ENCODE results near the gene AMN1. TPM values are rescaled to one million over a fixed set of nuclear protein-coding genes. Genes with fewer than 3 reads are reported as not detected.

Gene AMN1
- polyA plus RNA-seq, 1 donor (not counting 4 experiments of a cell fraction or from before 2014, with no cell fraction given) = 11.3 TPM

DNA sequence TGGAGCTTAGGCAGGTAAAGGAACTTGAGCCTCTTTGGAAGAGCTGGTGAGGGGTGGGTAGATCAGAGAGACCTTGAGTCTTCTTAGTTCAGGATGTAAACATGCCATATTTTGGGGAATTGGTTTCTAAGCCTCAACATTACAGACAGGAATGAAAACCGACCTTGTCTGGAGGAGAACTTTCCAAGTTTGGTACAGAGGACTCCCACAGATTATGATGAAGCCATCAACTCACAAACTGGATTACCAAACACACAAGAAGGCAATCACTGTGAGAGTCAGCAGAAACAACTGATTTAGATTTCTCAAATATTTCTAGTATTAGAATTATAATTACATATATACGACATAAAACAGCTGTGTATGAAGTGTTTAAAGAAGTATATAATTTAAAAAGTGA is 22.3 kb upstream of the AMN1 start:
- TF ChIP-seq, protein P1, sequence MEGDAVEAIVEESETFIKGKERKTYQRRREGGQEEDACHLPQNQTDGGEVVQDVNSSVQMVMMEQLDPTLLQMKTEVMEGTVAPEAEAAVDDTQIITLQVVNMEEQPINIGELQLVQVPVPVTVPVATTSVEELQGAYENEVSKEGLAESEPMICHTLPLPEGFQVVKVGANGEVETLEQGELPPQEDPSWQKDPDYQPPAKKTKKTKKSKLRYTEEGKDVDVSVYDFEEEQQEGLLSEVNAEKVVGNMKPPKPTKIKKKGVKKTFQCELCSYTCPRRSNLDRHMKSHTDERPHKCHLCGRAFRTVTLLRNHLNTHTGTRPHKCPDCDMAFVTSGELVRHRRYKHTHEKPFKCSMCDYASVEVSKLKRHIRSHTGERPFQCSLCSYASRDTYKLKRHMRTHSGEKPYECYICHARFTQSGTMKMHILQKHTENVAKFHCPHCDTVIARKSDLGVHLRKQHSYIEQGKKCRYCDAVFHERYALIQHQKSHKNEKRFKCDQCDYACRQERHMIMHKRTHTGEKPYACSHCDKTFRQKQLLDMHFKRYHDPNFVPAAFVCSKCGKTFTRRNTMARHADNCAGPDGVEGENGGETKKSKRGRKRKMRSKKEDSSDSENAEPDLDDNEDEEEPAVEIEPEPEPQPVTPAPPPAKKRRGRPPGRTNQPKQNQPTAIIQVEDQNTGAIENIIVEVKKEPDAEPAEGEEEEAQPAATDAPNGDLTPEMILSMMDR (optimal IDR thresholded peaks at IDR 0.05 in 1 of 3, IDR thresholded peaks at IDR 0.05 in 1 of 3, conservative IDR thresholded peaks at IDR 0.05 in 1 of 3; ENCODE audit: extremely low read depth in 1 of 3, insufficient read depth in 2 of 3, low read length in 3 of 3) = no peak
- TF ChIP-seq EZH2 (IDR thresholded peaks at IDR 0.05; ENCODE audit: low read length) = no peak
- Histone ChIP-seq H3K27me3 (ENCODE audit: control insufficient read depth, extremely low read depth, insufficient read depth, low read length) (no peaks in the 10 kb centered on the region), H3K27ac (ENCODE audit: control insufficient read depth, insufficient read depth, low read length) (peak overlapping the region; percentile 29), H3K9me3 (ENCODE audit: control insufficient read depth, low read depth, low read length) (peaks cover 2% of the 10 kb centered on the region), H4K20me1 (ENCODE audit: control insufficient read depth, extremely low read depth, insufficient read depth, low read length) (no peaks in the 10 kb centered on the region), H3K4me3 (ENCODE audit: control insufficient read depth in 2 of 3, extremely low read depth in 1 of 3, insufficient read depth in 2 of 3, low read depth in 1 of 3, low read length in 3 of 3) (no peak overlapping the region), H3K79me2 (ENCODE audit: control insufficient read depth, insufficient read depth, low read length) (no peaks in the 10 kb centered on the region), H3K4me2 (ENCODE audit: control insufficient read depth, extremely low read depth, insufficient read depth, low read depth, low read length) (no peak overlapping the region), H3K36me3 (ENCODE audit: control insufficient read depth in 2 of 2, extremely low read depth in 1 of 2, insufficient read depth in 2 of 2, low read length in 2 of 2) (no peaks in the 10 kb centered on the region), H3K9ac (ENCODE audit: control insufficient read depth, extremely low read depth, insufficient read depth, low read length) (no peak overlapping the region), H3K9me1 (ENCODE audit: control insufficient read depth, extremely low read depth, insufficient read depth, low read length) (no peaks in the 10 kb centered on the region), H3K4me1 (ENCODE audit: control insufficient read depth, extremely low read depth, insufficient read depth, low read length) (peaks cover 26% of the 10 kb centered on the region), H2AFZ (ENCODE audit: control insufficient read depth, low read length) (no peak overlapping the region)
- FAIRE-seq = no peak
- DNase-seq (ENCODE audit: low read depth, low spot score) = no peak
- dilution Hi-C loops (cut with MboI; ENCODE audit: extremely low pct_ligation_motif_present, low sequenced_read_pairs) = no loop called here

DNA sequence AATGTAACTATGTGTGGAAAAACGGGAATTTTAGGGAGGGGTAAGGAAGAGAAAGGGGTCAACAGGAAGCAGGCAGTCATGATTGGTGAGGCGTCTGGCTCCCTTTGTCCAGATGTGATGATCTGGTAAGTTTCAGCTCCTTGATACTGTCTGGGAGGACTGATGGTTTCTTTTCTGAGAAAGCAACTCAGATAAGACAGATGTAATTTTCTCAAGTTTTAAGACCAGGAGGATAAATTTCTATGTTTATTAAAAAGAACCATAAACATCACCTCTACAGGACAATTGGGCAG is 21.9 kb upstream of the AMN1 start:
- Histone ChIP-seq H3K4me2 (ENCODE audit: control insufficient read depth, extremely low read depth, insufficient read depth, low read depth, low read length) (no peak overlapping the region), H3K27ac (ENCODE audit: control insufficient read depth, insufficient read depth, low read length) (peak overlapping the region; percentile 74), H3K9me3 (ENCODE audit: control insufficient read depth, low read depth, low read length) (peaks cover 2% of the 10 kb centered on the region), H2AFZ (ENCODE audit: control insufficient read depth, low read length) (no peak overlapping the region), H3K27me3 (ENCODE audit: control insufficient read depth, extremely low read depth, insufficient read depth, low read length) (no peaks in the 10 kb centered on the region), H3K36me3 (ENCODE audit: control insufficient read depth in 2 of 2, extremely low read depth in 1 of 2, insufficient read depth in 2 of 2, low read length in 2 of 2) (no peaks in the 10 kb centered on the region), H3K4me1 (ENCODE audit: control insufficient read depth, extremely low read depth, insufficient read depth, low read length) (peaks cover 26% of the 10 kb centered on the region), H4K20me1 (ENCODE audit: control insufficient read depth, extremely low read depth, insufficient read depth, low read length) (no peaks in the 10 kb centered on the region), H3K4me3 (ENCODE audit: control insufficient read depth in 2 of 3, extremely low read depth in 1 of 3, insufficient read depth in 2 of 3, low read depth in 1 of 3, low read length in 3 of 3) (no peak overlapping the region), H3K9ac (ENCODE audit: control insufficient read depth, extremely low read depth, insufficient read depth, low read length) (no peak overlapping the region), H3K9me1 (ENCODE audit: control insufficient read depth, extremely low read depth, insufficient read depth, low read length) (no peaks in the 10 kb centered on the region), H3K79me2 (ENCODE audit: control insufficient read depth, insufficient read depth, low read length) (no peaks in the 10 kb centered on the region)
- dilution Hi-C loops (cut with MboI; ENCODE audit: extremely low pct_ligation_motif_present, low sequenced_read_pairs) = no loop called here
- TF ChIP-seq, protein P1 (optimal IDR thresholded peaks at IDR 0.05 in 1 of 3, IDR thresholded peaks at IDR 0.05 in 1 of 3, conservative IDR thresholded peaks at IDR 0.05 in 1 of 3; ENCODE audit: extremely low read depth in 1 of 3, insufficient read depth in 2 of 3, low read length in 3 of 3) = no peak
- DNase-seq (ENCODE audit: low read depth, low spot score) = no peak
- FAIRE-seq = no peak

All from keratinocyte (primary cell).